IMR-90 (cell line): Measurements from ENCODE around the gene CC2D2A. TPM values are rescaled to one million over a fixed set of nuclear protein-coding genes. Genes with fewer than 3 reads are reported as not detected.
"Not testable (repeated sequence)": the region's sequence is repeated elsewhere in the genome, so short reads cannot be mapped to it uniquely, and the experiment has no call there.

Experiments
- ATAC-seq: fragments of 200-7000 bp; cut with Tn5 transposase; 2 replicates; pipeline ENCODE4 v1.9.1; 2020; ENCODE audit warnings: low read depth, mild to moderate bottlenecking, moderate library complexity
- BruUV-seq: library from RNA; stranded (reverse); fragments of 400-500 nt; replicated peaks from 2 replicates; lab custom pipeline; 2021; lab: Mats Ljungman, UMichigan
- CTCF ChIA-PET: fragments of 300-600 bp; formaldehyde crosslinking; extraction: SDS; loops from one replicate; lab custom pipeline; 2021; ENCODE audit warnings: antibody characterized with exemption; lab: Yijun Ruan, JAX
- POLR2A ChIA-PET: fragments of 300-600 bp; sonication (Branson Sonifier 250); formaldehyde crosslinking; loops from one replicate; lab custom pipeline; 2022; ENCODE audit warnings: antibody characterized with exemption; ENCODE audit not compliant: unreplicated experiment; lab: Charles Lee
- DNase-seq: peaks from one replicate; pipeline ENCODE4 v3.0.0; 2013
- H2AFZ ChIP-seq: replicated peaks from 2 replicates; pipeline ENCODE3; 2013; ENCODE audit warnings: low read length, mild to moderate bottlenecking; ENCODE audit not compliant: poor library complexity
- H2AK5ac ChIP-seq: 2 replicates; pipeline ENCODE4 v1.6.1; 2013; ENCODE audit warnings: low read depth, low read length, inconsistent platforms
- H2AK9ac ChIP-seq: replicated peaks from 2 replicates; pipeline ENCODE3; 2013; ENCODE audit warnings: mild to moderate bottlenecking, low read depth, low read length, moderate library complexity; ENCODE audit not compliant: poor library complexity
- H2BK120ac ChIP-seq: 2 replicates; pipeline ENCODE4 v1.6.1; 2013; ENCODE audit warnings: low read depth, low read length, inconsistent platforms
- H2BK15ac ChIP-seq: 3 replicates; pipeline ENCODE4 v1.6.1; 2013; ENCODE audit warnings: low read depth, low read length, inconsistent platforms
- H2BK20ac ChIP-seq: 2 replicates; pipeline ENCODE4 v1.6.1; 2013; ENCODE audit warnings: low read depth, mild to moderate bottlenecking, inconsistent platforms, low read length, moderate library complexity
- H2BK5ac ChIP-seq: 2 replicates; pipeline ENCODE4 v1.6.1; 2013; ENCODE audit warnings: mild to moderate bottlenecking, low read depth, low read length, inconsistent platforms; ENCODE audit not compliant: poor library complexity, severe bottlenecking
- H3K14ac ChIP-seq: replicated peaks from 2 replicates; pipeline ENCODE4 v1.6.1; 2013; ENCODE audit warnings: low read depth, low read length, inconsistent platforms
- H3K18ac ChIP-seq: 2 replicates; pipeline ENCODE4 v1.6.1; 2013; ENCODE audit warnings: low read depth, low read length, control low read depth
- H3K23ac ChIP-seq: 2 replicates; pipeline ENCODE4 v1.6.1; 2013; ENCODE audit warnings: low read depth, low read length, inconsistent platforms
- H3K27ac ChIP-seq: 2 replicates; pipeline ENCODE4 v1.5.1; 2013; ENCODE audit warnings: mild to moderate bottlenecking, control low read depth, low read length; ENCODE audit not compliant: insufficient read depth
- H3K27me3 ChIP-seq: 2 replicates; pipeline ENCODE4 v1.6.1; 2013; ENCODE audit warnings: low read length; ENCODE audit not compliant: control insufficient read depth, insufficient read depth
- H3K36me3 ChIP-seq: 2 replicates; pipeline ENCODE4 v1.6.1; 2013; ENCODE audit warnings: low read length, mixed read lengths; ENCODE audit not compliant: control insufficient read depth, insufficient read depth
- H3K4ac ChIP-seq: 2 replicates; pipeline ENCODE4 v1.6.1; 2013; ENCODE audit warnings: low read depth, low read length, inconsistent platforms
- H3K4me1 ChIP-seq: 2 replicates; pipeline ENCODE4 v1.6.1; 2013; ENCODE audit warnings: low read length, mixed read lengths; ENCODE audit not compliant: control insufficient read depth, insufficient read depth
- H3K4me2 ChIP-seq: 2 replicates; pipeline ENCODE4 v1.6.1; 2013; ENCODE audit warnings: low read depth, mild to moderate bottlenecking, control low read depth, low read length, moderate library complexity
- H3K4me3 ChIP-seq: 2 replicates; pipeline ENCODE4 v1.5.1; 2013; ENCODE audit warnings: low read depth, mild to moderate bottlenecking, control low read depth, low read length, moderate library complexity; ENCODE audit not compliant: insufficient read depth
- H3K56ac ChIP-seq: 2 replicates; pipeline ENCODE4 v1.6.1; 2013; ENCODE audit warnings: low read length, inconsistent platforms; ENCODE audit not compliant: insufficient read depth; ENCODE audit errors: extremely low read depth
- H3K79me1 ChIP-seq, 2 experiments: 2 replicates each; pipeline ENCODE4 v1.6.1; 2013; ENCODE audit warnings: low read length in 2 of 2, inconsistent platforms in 1 of 2, low read depth in 1 of 2
- H3K9ac ChIP-seq: 2 replicates; pipeline ENCODE4 v1.6.1; 2013; ENCODE audit warnings: low read depth, low read length, control low read depth
- H3K9me1 ChIP-seq: 2 replicates; pipeline ENCODE4 v1.6.1; 2013; ENCODE audit warnings: low read length, inconsistent platforms; ENCODE audit not compliant: insufficient read depth
- H3K9me3 ChIP-seq: 2 replicates; pipeline ENCODE4 v1.6.1; 2013; ENCODE audit warnings: low read length; ENCODE audit not compliant: control insufficient read depth, insufficient read depth
- H4K20me1 ChIP-seq: 2 replicates; pipeline ENCODE4 v1.6.1; 2013; ENCODE audit warnings: low read length, inconsistent platforms; ENCODE audit not compliant: insufficient read depth
- H4K5ac ChIP-seq: 2 replicates; pipeline ENCODE4 v1.6.1; 2013; ENCODE audit warnings: mild to moderate bottlenecking, low read depth, low read length, control low read depth
- H4K8ac ChIP-seq, 2 experiments: 2 replicates each; pipeline ENCODE4 v1.6.1; 2013; ENCODE audit warnings: low read depth in 2 of 2, low read length in 2 of 2, control low read depth in 1 of 2, inconsistent platforms in 1 of 2
- H4K91ac ChIP-seq: 2 replicates; pipeline ENCODE4 v1.6.1; 2013; ENCODE audit warnings: low read depth, low read length, inconsistent platforms; ENCODE audit not compliant: insufficient read depth
- BHLHE40 ChIP-seq: fragments of 150-350 bp; IDR thresholded peaks from 2 replicates; pipeline ENCODE4 v1.6.1; 2016; ENCODE audit warnings: mild to moderate bottlenecking, low read depth, low read length
- MAFK ChIP-seq: IDR thresholded peaks from 2 replicates; pipeline ENCODE4 v1.6.1; 2012; ENCODE audit warnings: low read depth, low read length, improper control_type of control experiment
- RAD21 ChIP-seq: IDR thresholded peaks from 2 replicates; pipeline ENCODE4 v1.6.1; 2012; ENCODE audit warnings: low read length, improper control_type of control experiment
- SMC3 ChIP-seq: fragments of 150-350 bp; IDR thresholded peaks from 2 replicates; pipeline ENCODE4 v1.6.1; 2016; ENCODE audit warnings: low read depth, mild to moderate bottlenecking, antibody characterized with exemption, low read length, moderate library complexity
- WGBS, 2 experiments: methylation state at CpG; one replicate each; pipeline versions ENCODE4 v1.1.5 to v1.1.7; 2013; ENCODE audit warnings: missing lambda C conversion rate in 2 of 2; ENCODE audit not compliant: insufficient read length in 1 of 2; ENCODE audit errors: extremely low coverage in 2 of 2; 5-methylcytosine and 5-hydroxymethylcytosine counted together
- dilution Hi-C: fragments of 300-500 bp; cut with HindIII; formaldehyde crosslinking; loops from one replicate; pipeline ENCODE4 v1.14.3; 2018; ENCODE audit warnings: low sequenced_read_pairs; ENCODE audit not compliant: unreplicated experiment
- in situ Hi-C: fragments of 300-500 bp; cut with MboI; formaldehyde crosslinking; loops from 3 replicates; pipeline ENCODE4 v1.14.3; 2019; ENCODE audit warnings: low sequenced_read_pairs, inconsistent platforms, mixed read lengths
- intact Hi-C: fragments of 100-400 bp; cut with micrococcal nuclease; formaldehyde crosslinking; loops from 2 replicates; pipeline ENCODE4 v1.10.0; 2022
- polyA plus RNA-seq, 3 experiments: library from polyadenylated mRNA; depleted of rRNA; stranded (reverse); fragments of >200 nt; gene quantifications; 2 replicates each; pipeline ENCODE4 v1.2.3, GENCODE V29; 2012; ENCODE audit warnings: low replicate concordance in 1 of 3
- total RNA-seq: library from RNA; depleted of rRNA; stranded (reverse); fragments of >200 nt; gene quantifications from 2 replicates; pipeline ENCODE4 v1.2.3, GENCODE V29; 2012

CC2D2A gene
- total and polyA plus RNA-seq, 2 of the 4 experiments (the other 2 are of a cell fraction), result 20.8 to 26.3 TPM

- no peak overlapping the region for H3K9ac ChIP-seq
- no peak overlapping the region for H3K4me3 ChIP-seq
- no TSS peak for BruUV-seq
- H2BK15ac ChIP-seq, result no peak overlapping the region
- dilution Hi-C loops, result no loop called here
- intact Hi-C loops, result no loop called here
- no peak overlapping the region for H3K4ac ChIP-seq
- no peak overlapping the region for H2AFZ ChIP-seq
- H3K36me3 ChIP-seq, result peaks cover 14% of the 10 kb centered on the region
- H2BK5ac ChIP-seq, result no peak overlapping the region
- H3K4me2 ChIP-seq, result no peak overlapping the region
- H3K9me1 ChIP-seq, result no peaks in the 10 kb centered on the region; the same call in none of the 2 replicates
- H4K91ac ChIP-seq, result no peak overlapping the region
- peaks cover 17% of the 10 kb centered on the region for H4K20me1 ChIP-seq
- no peak overlapping the region for H4K5ac ChIP-seq
- no peak overlapping the region for H2BK120ac ChIP-seq
- TF ChIP-seq SMC3 (no peak), BHLHE40 (no peak), MAFK (no peak), RAD21 (no peak)
- no peak for ATAC-seq
- H3K4me1 ChIP-seq, result no peaks in the 10 kb centered on the region
- no peaks in the 10 kb centered on the region for H3K9me3 ChIP-seq
- peaks cover 12 to 34% of the 10 kb centered on the region in 2 experiments for H3K79me1 ChIP-seq
- no peak overlapping the region for H3K23ac ChIP-seq
- no peak overlapping the region for H2AK5ac ChIP-seq
- no peak overlapping the region for H4K8ac ChIP-seq
- in situ Hi-C loops, result no loop called here
- no peak overlapping the region for H3K27ac ChIP-seq
- DNase-seq, result no peak
- ChIA-PET POLR2A (no interaction called here), CTCF (interaction anchor here (0.6 kb wide), 1 partner anchor 12 kb away, joined by 3 read pairs; no protein-coding TSS in a partner anchor)
- no peaks in the 10 kb centered on the region for H3K27me3 ChIP-seq
- no CpG with 5 or more reads among the region's 2 CpGs for WGBS, 2 experiments
- H3K18ac ChIP-seq, result no peak overlapping the region
- H2BK20ac ChIP-seq, result no peak overlapping the region
- H2AK9ac ChIP-seq, result no peak overlapping the region
- no peak overlapping the region for H3K14ac ChIP-seq
- no peak overlapping the region for H3K56ac ChIP-seq
These were observed 142.5 kb downstream of the CC2D2A start for GRCh38 chr4:15612136-15612535.

GRCh38 chr4:15614891-15615290, 145.2 kb downstream of the CC2D2A start:
- H3K9ac ChIP-seq, CTCF ChIA-PET, H3K14ac ChIP-seq, H2AFZ ChIP-seq, H3K27ac ChIP-seq, H2BK15ac ChIP-seq, H3K18ac ChIP-seq, H4K5ac ChIP-seq, ATAC-seq, intact Hi-C loops, H2BK5ac ChIP-seq, in situ Hi-C loops, H3K4me2 ChIP-seq, H3K4me1 ChIP-seq, DNase-seq, H3K56ac ChIP-seq, H3K27me3 ChIP-seq, H3K9me3 ChIP-seq, H3K9me1 ChIP-seq, H3K4ac ChIP-seq, H2BK120ac ChIP-seq, dilution Hi-C loops, BruUV-seq, H3K23ac ChIP-seq, H2AK5ac ChIP-seq, H2AK9ac ChIP-seq, POLR2A ChIA-PET, H3K4me3 ChIP-seq, H4K8ac ChIP-seq, H4K91ac ChIP-seq, H2BK20ac ChIP-seq: not testable (repeated sequence)
- H4K20me1 ChIP-seq, result peaks cover 32% of the 10 kb centered on the region
- 100% methylated on average over 1 of the region's 24 CpGs; no CpG with 5 or more reads in 1 of the 2 experiments for WGBS, 2 experiments
- H3K36me3 ChIP-seq, result peaks cover 19% of the 10 kb centered on the region
- H3K79me1 ChIP-seq, result peaks cover 20 to 42% of the 10 kb centered on the region in 2 experiments
